Stimulated activated CD8-positive, alpha-beta memory T cell treated with anti-CD3 and anti-CD28 coated beads, Interleukin-2, amount 100 ng/mL, for 1 hour (primary cell): ENCODE results near the gene MARVELD1.
A peak's percentile ranks its signal among the peaks of the same experiment; 100 is the strongest.
"Not testable (repeated sequence)": the region's sequence is repeated elsewhere in the genome, so short reads cannot be mapped to it uniquely, and the experiment has no call there.

Experiments used
- DNase-seq, 2 donors: peaks; one replicate each; pipeline ENCODE4 v3.0.0-alpha.2; 2020; ENCODE audit warnings: low read depth in 2 of 2

Gene MARVELD1

DNA sequence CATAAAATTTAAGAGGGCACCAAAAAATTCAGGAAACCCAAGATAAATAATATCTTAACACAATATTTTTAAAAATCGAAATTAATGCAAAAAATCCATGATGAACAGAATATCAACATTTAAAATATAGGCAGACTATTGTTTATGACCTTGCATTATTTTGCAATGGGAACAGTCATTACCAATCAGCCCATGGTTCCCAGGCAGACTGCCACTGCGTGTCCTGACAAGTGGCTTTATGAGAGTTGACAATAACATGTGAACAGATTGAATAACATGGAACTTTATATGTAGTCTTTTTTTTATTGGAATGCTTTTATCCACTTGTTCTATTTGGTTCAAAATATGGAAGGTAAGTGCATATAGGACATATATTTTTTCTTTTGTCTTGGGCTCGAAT, 23.4 kb upstream of the MARVELD1 start:
- DNase-seq: no peak

DNA sequence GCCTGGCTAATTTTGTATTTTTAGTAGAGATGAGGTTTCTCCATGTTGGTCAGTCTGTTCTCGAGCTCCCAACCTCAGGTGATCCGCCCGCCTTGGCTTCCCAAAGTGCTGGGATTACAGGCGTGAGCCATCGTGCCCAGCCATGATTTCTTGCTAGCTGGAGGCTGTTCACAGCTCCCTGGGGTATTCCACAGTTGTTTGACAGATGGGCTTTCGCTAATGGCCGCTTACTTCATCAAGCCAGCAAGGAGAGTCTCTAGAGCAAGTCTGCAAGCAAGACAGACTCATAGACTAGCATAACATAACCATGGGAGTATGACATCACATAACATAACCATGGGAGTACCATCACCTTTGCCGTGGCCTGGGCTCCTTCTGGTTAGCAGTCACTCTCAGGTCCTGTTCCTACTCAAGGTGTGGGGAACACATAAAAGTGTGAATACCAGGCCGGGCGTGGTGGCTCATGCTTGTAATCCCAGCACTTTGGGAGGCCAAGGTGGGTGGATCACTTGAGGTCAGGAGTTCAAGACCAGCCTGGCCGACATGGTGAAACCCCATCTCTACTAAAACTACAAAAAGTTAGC, 15.4 kb upstream of the MARVELD1 start:
- not testable (repeated sequence) for DNase-seq

DNA sequence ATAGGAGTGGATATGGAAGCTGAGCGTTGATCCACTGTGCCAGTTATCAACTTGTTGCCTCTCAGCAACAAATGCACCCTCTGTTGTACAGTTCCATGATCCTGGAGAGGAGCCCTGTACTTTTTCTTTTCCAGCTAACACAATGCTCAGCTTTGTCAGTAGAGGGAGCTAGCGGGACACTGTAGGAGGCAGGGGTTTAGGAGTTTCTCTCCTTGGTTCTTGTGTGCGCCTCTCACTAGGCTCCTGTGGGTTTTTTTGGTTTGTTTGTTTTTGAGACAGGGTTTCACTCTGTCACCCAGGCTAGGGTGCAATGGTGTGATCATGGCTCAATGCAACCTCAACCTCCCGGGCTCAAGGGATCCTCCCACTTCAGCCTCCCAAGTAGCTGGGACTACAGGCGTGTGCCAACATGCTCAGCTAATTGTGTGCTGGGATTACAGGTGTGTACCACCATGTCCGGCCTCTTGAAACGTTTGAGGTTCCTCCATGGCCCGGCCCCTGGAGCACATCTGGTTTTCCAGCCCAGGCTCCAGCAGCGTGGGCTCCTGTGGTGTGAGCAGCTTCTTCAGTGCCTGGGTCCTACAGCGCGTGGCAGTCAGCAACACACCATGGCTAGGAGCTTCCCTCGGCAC, 12.0 kb upstream of the MARVELD1 start:
- DNase-seq: no peak

DNA sequence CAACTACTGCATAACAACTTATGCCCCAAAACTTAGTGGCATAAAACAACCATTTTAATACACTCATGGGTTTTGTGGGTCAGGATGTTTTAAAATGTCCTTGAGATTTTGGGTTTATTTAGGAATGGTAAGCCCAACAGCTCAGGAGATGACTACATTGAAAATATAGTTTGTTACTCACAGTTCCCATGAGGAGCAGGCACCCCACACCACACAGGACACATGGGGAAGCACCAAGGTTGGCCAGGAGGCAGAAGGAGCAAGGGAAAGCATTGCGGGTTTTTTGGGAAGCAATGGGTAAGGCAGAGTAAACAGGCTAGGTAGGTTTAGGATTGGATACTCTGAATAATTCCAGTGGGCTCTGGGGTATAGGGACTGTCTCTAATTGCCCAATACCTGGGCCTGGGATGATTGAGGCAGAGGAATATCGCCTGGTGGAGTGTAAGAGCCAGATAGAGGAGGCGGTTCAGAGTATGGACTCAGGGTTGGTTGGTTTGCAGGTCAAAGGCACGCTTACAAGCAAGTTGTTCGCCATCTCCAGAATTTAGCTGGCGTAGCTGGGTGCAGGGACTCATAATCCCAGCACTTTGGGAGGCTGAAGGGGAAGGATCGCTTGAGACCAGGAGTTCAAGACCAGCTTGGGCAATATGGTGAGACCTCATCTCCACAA, 10.0 kb upstream of the MARVELD1 start:
- no peak for DNase-seq

DNA sequence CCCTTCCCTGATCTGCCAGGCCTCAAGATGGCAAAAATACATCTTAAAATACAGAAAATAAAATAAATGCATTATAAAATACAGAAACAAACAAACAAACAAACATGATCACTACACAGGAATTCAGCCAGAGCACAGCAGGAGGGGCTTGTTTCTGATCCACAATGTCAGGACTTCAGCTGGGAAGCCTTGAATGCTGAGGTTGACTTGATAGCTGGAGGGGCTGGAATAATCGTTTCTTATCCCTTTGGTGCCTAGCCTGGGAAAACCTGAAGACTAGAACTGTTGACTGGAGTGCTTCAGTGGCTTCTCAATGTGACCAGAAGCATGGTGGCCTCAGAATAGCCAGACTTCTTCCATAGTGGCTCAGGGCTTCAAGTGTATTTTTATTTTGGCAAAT, 9.2 kb upstream of the MARVELD1 start:
- DNase-seq: no peak

DNA sequence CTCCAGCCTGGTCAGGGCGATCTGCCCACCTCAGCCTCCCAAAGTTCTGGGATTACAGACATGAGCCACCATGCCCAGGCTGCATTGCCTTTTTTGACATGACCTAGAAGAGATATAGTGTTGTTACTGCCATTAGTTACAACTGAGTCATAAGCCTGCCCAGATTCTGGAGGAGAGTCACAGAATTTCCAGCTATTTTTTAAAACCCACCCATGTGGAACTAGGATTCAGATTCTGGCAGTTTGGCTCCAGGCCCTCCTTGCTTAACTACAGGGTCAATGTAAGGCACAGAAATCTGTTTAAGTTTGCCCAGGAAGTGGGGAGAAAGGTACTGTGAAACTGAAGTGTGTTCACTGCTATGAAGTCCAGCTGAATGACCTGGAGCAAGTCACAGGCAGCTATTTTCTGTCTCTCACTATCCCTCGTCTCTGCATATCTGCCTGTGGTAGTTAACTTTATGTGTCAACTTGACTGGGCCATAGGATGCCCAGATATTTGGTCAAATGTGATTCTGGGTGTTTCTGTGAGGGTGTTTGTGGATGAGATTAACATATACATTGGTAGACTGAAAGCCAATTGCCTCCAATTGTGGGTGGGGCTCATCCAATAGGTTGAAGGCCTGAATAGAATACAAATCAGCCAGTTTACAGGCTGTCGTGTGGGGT, 8.4 kb upstream of the MARVELD1 start:
- DNase-seq: no peak

DNA sequence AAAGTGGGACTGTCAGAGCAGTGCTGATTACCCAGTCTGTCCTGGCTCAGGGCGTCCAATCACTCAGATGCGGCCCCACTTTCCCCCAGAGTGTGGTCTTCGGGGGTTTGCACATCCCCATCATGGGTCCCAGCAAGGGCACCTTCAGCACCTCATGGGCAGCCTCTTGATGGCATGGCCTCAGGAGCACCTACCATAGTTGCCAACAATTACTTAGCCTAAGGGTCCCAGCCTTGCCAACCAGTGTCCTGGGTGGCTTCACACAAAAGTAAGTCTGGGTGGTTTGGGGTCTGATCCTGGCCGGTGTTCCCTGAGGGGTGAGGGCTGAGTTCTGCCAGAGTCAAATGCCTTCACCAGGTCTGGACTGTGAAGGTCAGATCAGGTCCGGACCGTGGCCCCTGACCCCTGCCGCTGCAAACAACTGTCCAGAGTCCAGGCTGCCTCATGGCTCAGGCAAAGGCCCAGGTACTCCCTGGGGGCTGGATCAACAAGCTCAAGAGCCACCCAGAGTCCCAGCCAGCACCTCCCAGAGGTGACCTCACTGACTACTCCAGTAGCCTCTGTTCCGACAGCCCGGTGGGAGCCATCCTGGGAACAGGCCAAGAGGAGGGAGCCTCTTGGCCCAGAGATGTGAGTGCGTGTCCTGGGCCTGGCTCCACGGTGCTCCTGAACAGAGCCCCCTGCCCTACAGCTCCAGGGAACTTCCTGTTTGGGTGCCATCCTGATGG, 6.2 kb upstream of the MARVELD1 start:
- DNase-seq: no peak

DNA sequence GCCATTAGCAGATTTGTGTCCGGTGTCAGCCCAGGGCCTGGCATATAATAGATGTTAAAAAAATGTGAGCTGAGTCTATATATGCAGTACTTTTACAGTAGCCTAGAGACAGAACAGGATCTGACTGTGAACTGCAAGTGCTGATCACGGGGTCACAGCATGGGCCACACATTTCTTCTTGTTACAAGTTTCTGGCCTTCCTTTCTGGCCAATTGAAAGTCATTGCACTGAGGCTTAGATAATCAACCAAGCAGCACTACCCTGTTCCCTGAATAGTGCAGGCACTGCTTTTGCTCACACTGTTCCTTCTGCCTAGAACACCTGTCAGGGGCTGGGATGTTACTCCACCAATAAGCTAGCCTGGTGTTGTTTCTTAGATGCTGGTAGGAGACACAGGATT, 5.4 kb upstream of the MARVELD1 start:
- DNase-seq: no peak

DNA sequence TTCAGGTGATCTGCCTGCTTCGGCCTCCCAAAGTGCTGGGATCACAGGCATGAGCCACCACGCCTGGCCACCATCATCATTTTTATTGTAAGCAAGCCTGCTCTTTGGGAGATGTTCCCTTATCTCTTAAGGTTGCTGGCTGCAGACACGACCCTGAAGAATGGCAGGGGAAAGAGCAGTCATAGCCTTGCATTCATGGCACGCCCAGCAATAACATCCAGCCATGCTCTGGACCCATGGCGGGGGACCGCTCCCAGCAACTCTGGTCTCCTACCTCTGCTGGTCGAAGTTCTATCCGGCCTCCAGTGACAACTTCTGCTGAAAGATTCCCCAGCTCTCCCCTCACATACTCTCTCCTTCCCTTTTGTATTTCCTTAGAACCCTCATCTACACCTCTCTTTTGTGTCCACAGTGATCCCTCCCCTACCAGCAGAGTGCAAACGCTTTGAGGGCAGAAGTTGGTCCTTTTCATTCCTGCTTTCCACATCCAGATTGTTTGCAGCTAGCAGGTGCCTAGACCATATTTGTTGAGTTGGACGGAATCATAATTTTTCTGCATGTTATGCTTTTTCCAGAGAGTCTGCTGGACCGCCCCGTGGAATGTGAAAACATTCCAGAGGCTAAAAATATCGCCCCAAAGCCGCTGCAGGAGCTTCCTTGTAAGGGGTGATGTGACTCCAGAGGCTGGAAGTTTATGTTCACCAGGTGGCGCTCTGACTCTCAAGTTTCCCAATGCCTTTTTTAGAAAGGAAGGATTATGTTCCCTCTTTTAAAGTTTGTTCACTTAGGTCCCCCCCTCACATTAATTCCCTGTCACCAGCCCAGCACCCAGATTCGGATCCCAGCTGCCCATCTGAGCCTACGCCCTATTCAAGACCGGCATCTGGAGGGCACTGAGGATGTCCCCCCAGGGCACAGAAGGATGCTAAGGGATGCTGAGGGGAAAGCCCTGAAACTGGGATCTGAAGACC, 4.3 kb upstream of the MARVELD1 start:
- no peak for DNase-seq

DNA sequence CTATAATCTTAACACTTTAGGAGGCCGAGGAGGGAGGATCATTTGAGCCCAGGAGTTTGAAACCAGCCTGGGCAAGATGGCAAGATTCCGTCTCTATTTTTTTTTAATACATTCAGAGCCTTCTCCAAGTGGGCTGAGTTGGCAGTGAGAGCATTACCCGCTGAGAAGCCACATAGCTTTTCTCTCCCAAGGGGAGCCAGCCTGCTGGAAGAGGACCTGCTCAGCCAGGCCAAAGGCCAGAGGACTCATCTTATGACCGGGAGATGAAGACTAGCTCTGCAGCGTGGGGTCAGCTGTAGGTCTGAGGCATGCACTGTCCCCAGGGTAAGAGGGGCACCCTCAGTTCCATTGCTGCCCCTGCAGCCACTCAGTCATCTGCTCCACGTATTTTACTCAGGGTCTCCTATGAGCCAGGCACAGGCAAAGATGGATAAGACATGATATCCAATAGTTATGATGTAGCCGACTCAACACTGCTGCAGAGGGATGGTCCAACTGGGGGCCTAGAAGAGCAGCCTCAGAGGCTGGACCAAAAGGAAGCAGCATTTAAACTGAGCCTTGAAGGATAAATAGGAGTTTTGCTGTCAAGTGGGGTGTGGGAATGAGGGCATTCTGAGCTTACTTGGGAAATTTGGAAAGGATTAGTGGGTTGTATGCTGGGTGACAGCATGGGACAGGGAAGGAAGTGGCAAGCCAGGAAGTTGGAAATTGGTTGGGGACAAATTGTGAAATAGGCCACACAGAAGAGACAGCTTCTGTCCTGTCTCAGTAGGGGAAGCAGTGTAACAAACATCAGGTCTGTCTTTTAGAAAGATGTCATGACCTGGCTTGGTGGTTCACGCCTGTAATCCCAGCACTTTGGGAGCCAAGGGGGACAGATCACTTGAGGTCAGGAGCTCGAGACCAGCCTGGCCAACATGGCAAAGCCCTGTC, 1.6 kb upstream of the MARVELD1 start:
- DNase-seq: no peak

DNA sequence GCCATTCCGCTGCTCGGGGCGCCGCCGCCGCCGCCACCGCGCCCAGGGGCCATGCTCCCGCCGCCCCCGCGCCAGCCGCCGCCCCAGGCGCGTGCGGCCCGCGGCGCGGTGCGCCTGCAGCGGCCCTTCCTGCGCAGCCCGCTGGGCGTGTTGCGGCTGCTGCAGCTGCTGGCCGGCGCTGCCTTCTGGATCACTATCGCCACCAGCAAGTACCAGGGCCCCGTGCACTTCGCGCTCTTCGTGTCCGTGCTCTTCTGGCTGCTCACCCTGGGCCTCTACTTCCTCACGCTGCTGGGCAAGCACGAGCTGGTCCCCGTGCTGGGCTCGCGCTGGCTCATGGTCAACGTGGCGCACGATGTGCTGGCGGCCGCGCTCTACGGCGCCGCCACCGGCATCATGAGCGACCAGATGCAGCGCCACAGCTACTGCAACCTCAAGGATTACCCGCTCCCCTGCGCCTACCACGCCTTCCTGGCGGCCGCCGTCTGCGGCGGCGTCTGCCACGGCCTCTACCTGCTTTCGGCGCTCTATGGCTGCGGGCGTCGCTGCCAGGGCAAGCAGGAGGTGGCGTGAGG, 383 bp downstream of the MARVELD1 start:
- peak in 1 of 2 donors; percentile 14 for DNase-seq

DNA sequence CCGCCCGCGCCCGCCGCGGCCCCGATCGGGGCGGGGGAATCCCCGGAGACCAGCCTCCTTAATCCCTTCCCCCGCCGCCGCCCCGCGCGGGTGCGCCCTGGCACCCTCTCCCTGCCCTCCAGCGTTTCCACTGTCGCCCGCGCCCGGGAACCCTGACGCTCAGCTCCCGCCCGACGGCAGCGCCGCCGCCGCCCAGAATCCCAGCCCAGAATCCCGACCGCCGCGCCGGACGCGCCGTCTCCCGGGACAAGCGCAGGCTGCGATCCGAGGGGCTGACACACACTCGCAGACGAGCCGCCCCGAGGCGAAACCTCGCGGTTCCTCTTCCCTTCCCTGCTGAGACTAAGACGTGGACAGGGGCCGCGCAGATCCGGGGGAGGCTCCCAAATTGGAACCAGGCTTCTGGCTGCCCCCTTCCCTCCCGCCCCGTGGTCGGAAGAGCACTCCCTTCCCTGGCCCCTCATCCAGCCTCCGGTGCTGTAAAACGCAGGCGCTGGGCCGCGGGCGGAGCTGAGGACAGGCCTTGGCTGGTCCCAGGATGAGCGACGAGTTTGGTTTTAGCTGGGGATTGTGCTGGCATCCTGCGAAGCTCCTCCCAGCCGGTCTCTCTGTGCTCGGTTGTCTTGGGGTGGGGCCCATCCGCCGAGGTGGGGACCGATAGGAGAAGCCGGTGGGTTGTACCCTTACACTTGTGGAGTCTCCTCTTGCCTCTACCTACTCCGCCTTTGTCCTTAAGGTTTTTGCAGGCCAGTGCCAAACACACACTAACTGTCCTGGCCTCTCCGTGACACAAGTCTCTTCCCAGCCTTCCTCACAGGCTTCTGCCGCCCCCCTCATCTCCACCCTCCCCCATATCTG, 1.1 kb downstream of the MARVELD1 start:
- DNase-seq: no peak

DNA sequence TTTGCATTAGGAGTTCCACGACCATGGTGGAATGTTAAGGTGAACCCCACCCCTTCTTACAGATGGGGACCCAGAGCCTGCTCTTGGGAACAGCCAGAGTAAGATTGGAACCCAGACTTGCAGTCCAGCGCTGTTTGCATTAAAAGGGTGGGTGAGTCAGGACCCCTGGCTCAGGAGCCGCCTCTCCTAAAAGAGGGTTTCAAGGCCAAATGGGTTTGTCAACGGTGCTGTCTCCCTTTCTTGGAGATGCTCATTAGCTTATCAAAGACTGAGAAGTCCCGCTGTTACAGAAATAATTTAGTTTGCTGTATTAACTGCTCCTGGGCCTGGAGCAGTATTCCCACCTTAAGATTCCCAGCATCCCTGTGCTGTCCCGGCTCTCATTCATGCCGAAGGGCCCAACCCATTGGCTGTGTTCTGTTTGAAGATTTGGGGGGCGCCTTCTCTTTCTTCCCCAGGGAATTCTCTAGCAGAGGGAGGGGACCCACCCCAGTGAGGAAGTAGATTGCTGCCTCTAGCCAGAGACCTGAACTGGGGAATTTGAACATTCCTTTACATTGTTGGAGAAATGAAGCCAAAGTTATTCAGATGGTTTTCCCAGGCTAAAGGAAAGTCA, 1.8 kb downstream of the MARVELD1 start:
- DNase-seq: no peak

DNA sequence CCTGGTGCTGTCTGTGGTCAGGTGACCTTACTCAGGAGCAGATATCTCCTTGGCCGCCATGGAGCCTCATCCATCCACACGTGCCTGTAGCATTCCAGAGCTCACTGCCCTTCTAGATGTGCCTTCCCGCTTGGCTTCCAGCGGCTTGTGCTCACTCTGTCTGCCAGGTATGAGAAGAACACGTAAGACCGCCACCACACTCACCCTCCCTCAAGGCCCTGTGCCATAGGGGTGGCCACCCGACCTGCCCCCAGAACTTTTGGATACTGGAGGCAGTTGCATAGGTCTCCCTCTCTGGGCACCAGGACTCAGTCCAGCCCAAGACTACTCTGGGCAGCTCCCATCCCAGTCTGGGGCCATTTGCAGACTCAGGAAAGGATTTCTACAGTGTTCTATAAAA, 4.1 kb downstream of the MARVELD1 start:
- no peak for DNase-seq

DNA sequence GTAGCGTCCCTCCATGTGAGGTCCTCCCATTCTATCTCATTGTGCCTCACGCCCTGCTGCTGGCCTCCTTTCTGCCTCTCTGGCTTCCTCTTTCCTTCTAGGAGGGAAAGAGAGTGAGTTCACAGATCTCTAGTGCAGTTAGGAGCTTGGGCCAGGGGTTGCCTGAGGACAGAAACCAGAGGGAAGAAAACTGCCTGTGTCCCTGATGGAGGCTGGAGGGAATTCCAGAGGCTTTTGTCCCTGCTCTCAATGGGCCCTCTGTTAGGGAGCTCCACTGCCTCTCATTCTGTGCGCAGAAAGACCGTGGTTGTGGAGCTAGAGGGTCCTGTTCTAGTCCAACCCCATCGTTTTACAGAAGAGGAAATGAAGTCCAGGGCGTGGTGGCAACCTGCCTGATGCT, 4.6 kb downstream of the MARVELD1 start:
- no peak for DNase-seq

DNA sequence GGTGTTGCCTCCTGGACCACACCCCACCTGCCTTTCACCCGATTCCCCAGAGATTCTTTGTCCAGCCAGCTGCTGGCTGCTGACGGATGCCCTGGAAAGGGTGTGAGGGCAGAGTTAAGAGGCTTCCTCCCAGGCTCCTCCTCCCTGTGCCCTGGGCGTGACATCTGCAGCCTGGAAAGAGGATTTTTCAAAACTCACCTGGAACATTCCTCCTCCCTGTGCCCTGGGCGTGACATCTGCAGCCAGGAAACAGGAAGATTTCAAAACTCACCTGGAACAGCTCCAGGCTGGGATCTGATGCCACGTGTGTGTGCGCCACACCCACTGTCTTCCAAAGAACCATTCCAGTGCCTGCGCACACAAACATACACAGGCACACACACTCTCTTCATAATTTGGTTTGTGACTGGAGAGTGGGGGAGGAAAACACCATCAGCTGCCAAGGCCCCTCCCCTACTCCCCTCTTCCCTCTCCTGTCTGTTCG, 5.2 kb downstream of the MARVELD1 start:
- DNase-seq: no peak

DNA sequence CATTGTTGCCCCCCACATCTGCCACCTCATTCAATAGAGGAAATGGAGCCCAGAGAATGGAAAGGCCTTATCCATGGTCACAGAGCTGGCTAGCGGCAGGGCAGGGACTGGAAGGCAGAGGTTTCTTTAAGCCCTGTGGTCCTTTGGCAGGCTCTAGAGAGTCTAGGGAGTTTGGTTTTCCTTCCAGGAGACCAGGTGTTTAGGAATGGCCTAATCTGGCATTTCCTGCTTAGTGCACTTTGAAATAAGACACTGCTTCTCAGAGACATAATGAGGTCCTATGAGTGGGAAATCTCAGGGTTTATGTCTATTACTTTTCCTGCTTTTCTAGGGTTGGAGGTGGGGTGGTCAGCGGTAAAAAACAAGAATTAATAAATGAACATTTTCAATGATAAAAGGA, 6.1 kb downstream of the MARVELD1 start:
- DNase-seq: no peak
